Spleen (tissue), 11 donors: ENCODE results near the gene PRKCB. TPM values are rescaled to one million over a fixed set of nuclear protein-coding genes. Genes with fewer than 3 reads are reported as not detected.

Source experiments
- DNase-seq: peaks from one replicate; pipeline ENCODE4 v3.0.0-alpha.2; 2020
- H3K27ac ChIP-seq, 8 donors: fragments of 200-600 bp; sonication (generic) in 7 of 8; 1 replicate in 4 of 8; 2 replicates in 4 of 8; pipeline versions ENCODE4 v1.5.0 to v1.8.0; 2016 to 2021; ENCODE audit warnings: inconsistent platforms in 4 of 8, mild to moderate bottlenecking in 4 of 8, moderate library complexity in 1 of 8
- H3K27me3 ChIP-seq, 7 donors: fragments of 200-600 bp; sonication (generic) in 6 of 7; replicated peaks in 1 of 7; 1 replicate in 4 of 7; 2 replicates in 3 of 7; pipeline versions ENCODE4 v1.5.0 to v1.8.0; 2016 to 2021; ENCODE audit warnings: inconsistent platforms in 3 of 7, mild to moderate bottlenecking in 1 of 7
- H3K36me3 ChIP-seq, 6 donors: fragments of 200-600 bp; sonication (generic) in 5 of 6; 1 replicate in 4 of 6; 2 replicates in 2 of 6; pipeline versions ENCODE4 v1.5.0 to v1.8.0; 2016 to 2021; ENCODE audit warnings: inconsistent platforms in 2 of 6
- H3K4me1 ChIP-seq, 6 donors: fragments of 200-600 bp; sonication (generic) in 5 of 6; 1 replicate in 3 of 6; 2 replicates in 3 of 6; pipeline versions ENCODE4 v1.5.0 to v1.8.0; 2016 to 2021; ENCODE audit warnings: inconsistent platforms in 3 of 6
- H3K4me3 ChIP-seq, 8 donors: fragments of 200-600 bp; sonication (generic) in 7 of 8; 1 replicate in 4 of 8; 2 replicates in 4 of 8; pipeline versions ENCODE4 v1.5.0 to v1.8.0; 2016 to 2021; ENCODE audit warnings: inconsistent platforms in 4 of 8, mild to moderate bottlenecking in 4 of 8, moderate library complexity in 2 of 8
- H3K9me3 ChIP-seq, 8 donors: fragments of 200-600 bp; sonication (generic) in 7 of 8; 1 replicate in 4 of 8; 2 replicates in 4 of 8; pipeline versions ENCODE4 v1.5.0 to v1.8.0; 2016 to 2021; ENCODE audit warnings: inconsistent platforms in 4 of 8
- POLR2A ChIP-seq, 3 donors: fragments of 450-650 bp; IDR thresholded peaks; one replicate each; pipeline ENCODE4 v1.5.1; 2017; ENCODE audit warnings: antibody characterized with exemption in 3 of 3, mild to moderate bottlenecking in 1 of 3
- POLR2AphosphoS5 ChIP-seq, 3 donors: sonication (generic); formaldehyde crosslinking; IDR thresholded peaks; one replicate each; pipeline ENCODE4 v1.5.1; 2017; ENCODE audit warnings: antibody characterized with exemption in 3 of 3
- WGBS, 5 donors: extraction: QIAGEN DNeasy Blood & Tissue Kit in 3 of 5; methylation state at CpG; one replicate each; pipeline versions ENCODE4 v1.1.5 to v1.1.7; 2013 to 2018; 5-methylcytosine and 5-hydroxymethylcytosine counted together
- intact Hi-C: fragments of 100-400 bp; cut with DNase I; formaldehyde crosslinking; loops from one replicate; pipeline ENCODE4 v1.15.0; 2023; ENCODE audit warnings: low total_unique reads
- polyA plus RNA-seq, 3 donors: library from polyadenylated mRNA; stranded (reverse); fragments of 200-250 nt; gene quantifications; one replicate each; pipeline ENCODE4 v1.2.1, GENCODE V29; 2013
- total RNA-seq, 7 donors: library from RNA; depleted of rRNA in 3 of 7; stranded (reverse); fragments of >200 nt in 3 of 7; fragmentation: NEBNext Ultra II Directional in 4 of 7; extraction: Animal tissue kit (Norgen Biotek cat#: 25700) in 4 of 7; gene quantifications; one replicate each; pipeline versions ENCODE4 v1.1.0 to v1.2.1, GENCODE V29; 2016 to 2021
- TF ChIP-seq, protein P1 (sequence below), 11 experiments: fragments of 200-600 bp in 7 of 11; fragments of 450-650 bp in 4 of 11; sonication (generic) in 4 of 11; IDR thresholded peaks in 8 of 11; conservative IDR thresholded peaks in 3 of 11; 1 replicate in 7 of 11; 2 replicates in 4 of 11; pipeline versions ENCODE4 v1.4.0 to v1.8.0; 2016 to 2021; ENCODE audit warnings: antibody characterized with exemption in 11 of 11, inconsistent platforms in 4 of 11, mild to moderate bottlenecking in 1 of 11
- donor health status: healthy with polysubstance abuse.
- donor health status: DM: no; HTN: no; CAD: no; lungs with moderate emphysema.
- donor health status: DM: no; HTN: no; CAD: no.
- donor health status: Bipolar disorder and iron deficiency.
- donor health status: healthy.
- donor health status: DM: no; HTN: no; CAD: no.
- donor health status: DM: yes; HTN: yes; CAD: no.

PRKCB gene
- total and polyA plus RNA-seq, 10 donors, result 33.8 to 284 (median 182) TPM

DNA sequence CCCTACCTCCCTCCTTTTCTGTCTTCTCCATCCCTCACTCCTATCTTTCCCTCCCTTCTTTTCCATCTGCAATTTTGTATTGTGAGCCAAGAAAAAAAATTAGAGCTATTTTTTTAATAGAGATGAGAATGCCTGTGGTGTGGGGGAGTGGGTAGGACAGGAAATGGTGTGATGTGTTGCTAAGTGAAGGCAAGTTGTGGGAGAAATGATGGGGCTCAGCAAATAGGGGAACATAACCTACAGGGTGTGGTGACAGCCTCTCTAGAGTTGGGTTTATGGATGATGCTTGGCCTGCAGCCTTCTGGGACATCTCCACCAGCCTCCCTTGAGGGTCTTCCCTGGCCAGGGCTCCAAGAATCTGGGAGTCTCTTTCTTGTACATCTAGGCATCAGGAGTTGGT lies 257.3 kb downstream of the PRKCB start:
- Histone ChIP-seq H3K9me3 (peaks cover 0 to 23% (median 17%) of the 10 kb centered on the region in 8 donors), H3K27ac (no peak overlapping the region), H3K4me3 (no peak overlapping the region), H3K36me3 (peaks cover 0 to 94% (median 38%) of the 10 kb centered on the region in 6 donors), H3K4me1 (peaks cover 0 to 4% (median 0%) of the 10 kb centered on the region in 6 donors), H3K27me3 (no peaks in the 10 kb centered on the region)
- TF ChIP-seq POLR2AphosphoS5 (IDR thresholded peaks at IDR 0.05), result no peak
- TF ChIP-seq, protein P1, sequence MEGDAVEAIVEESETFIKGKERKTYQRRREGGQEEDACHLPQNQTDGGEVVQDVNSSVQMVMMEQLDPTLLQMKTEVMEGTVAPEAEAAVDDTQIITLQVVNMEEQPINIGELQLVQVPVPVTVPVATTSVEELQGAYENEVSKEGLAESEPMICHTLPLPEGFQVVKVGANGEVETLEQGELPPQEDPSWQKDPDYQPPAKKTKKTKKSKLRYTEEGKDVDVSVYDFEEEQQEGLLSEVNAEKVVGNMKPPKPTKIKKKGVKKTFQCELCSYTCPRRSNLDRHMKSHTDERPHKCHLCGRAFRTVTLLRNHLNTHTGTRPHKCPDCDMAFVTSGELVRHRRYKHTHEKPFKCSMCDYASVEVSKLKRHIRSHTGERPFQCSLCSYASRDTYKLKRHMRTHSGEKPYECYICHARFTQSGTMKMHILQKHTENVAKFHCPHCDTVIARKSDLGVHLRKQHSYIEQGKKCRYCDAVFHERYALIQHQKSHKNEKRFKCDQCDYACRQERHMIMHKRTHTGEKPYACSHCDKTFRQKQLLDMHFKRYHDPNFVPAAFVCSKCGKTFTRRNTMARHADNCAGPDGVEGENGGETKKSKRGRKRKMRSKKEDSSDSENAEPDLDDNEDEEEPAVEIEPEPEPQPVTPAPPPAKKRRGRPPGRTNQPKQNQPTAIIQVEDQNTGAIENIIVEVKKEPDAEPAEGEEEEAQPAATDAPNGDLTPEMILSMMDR (IDR thresholded peaks at IDR 0.05 in 8 of 11, conservative IDR thresholded peaks at IDR 0.05 in 3 of 11), result no peak
- no peak for TF ChIP-seq POLR2A (IDR thresholded peaks at IDR 0.05)
- DNase-seq, result no peak
- intact Hi-C loops, result no loop called here

DNA sequence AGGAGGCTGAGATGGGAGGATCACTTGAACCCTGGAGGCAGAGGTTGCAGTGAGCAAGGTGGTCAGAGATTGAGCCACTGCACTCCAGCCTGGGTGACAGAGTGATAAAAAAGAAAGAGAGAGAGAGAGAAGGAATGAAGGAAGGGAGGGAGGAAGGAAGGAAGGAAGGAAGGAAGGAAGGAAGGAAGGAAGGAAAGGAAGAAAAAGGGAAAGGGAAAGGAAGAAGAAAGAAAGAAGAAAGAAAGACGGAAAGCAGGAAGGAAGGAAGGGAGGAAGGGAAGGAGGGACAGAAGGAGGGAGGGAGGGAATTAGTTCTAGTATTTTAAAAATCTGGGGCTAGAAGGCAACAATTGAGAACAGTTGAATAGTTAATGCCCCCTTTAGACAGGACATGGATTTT lies 258.9 kb downstream of the PRKCB start:
- H3K27me3 ChIP-seq, result no peaks in the 10 kb centered on the region
- H3K4me1 ChIP-seq, result no peaks in the 10 kb centered on the region
- H3K4me3 ChIP-seq, result no peak overlapping the region
- no peak overlapping the region for H3K27ac ChIP-seq
- peaks cover 0 to 94% (median 42%) of the 10 kb centered on the region in 6 donors for H3K36me3 ChIP-seq
- H3K9me3 ChIP-seq, result peaks cover 0 to 21% (median 17%) of the 10 kb centered on the region in 8 donors
- intact Hi-C loops, result no loop called here
- DNase-seq, result no peak
- TF ChIP-seq POLR2AphosphoS5 (IDR thresholded peaks at IDR 0.05) (no peak), POLR2A (IDR thresholded peaks at IDR 0.05) (no peak)
- TF ChIP-seq, protein P1 (IDR thresholded peaks at IDR 0.05 in 8 of 11, conservative IDR thresholded peaks at IDR 0.05 in 3 of 11), result no peak
- WGBS, 5 donors, result 36 to 85% (median 55%) methylated on average over 1 of the region's 1 CpG; no CpG with 5 or more reads in 1 of the 5 donors

DNA sequence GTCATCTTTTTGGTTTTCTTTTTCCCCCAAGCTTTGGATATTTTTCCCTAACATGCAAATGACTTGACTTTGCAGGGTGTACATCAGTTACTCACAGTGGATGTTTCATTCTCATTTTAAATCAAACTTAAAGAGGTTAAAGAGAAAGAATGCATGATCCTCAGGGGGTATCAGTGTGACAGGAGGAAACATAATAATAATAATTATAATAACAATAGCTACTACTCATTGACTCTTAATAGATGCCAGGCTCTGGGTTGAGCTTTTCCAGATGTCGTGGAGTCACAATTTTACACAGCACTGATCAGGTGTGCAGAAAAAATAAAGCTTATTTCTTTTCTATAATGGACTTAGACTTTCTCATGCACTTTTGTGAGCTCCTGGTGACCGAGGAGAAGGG lies 263.1 kb downstream of the PRKCB start:
- Histone ChIP-seq H3K27ac (no peak overlapping the region), H3K27me3 (no peaks in the 10 kb centered on the region), H3K4me3 (no peak overlapping the region), H3K4me1 (peaks cover 0 to 4% (median 0%) of the 10 kb centered on the region in 6 donors), H3K36me3 (peaks cover 0 to 99% (median 31%) of the 10 kb centered on the region in 6 donors), H3K9me3 (no peaks in the 10 kb centered on the region)
- DNase-seq, result no peak
- intact Hi-C loops, result no loop called here
- 70 to 87% (median 73%) methylated on average over 2 of the region's 2 CpGs for WGBS, 5 donors
- TF ChIP-seq POLR2A (IDR thresholded peaks at IDR 0.05) (no peak), POLR2AphosphoS5 (IDR thresholded peaks at IDR 0.05) (no peak)
- TF ChIP-seq, protein P1 (IDR thresholded peaks at IDR 0.05 in 8 of 11, conservative IDR thresholded peaks at IDR 0.05 in 3 of 11), result no peak

DNA sequence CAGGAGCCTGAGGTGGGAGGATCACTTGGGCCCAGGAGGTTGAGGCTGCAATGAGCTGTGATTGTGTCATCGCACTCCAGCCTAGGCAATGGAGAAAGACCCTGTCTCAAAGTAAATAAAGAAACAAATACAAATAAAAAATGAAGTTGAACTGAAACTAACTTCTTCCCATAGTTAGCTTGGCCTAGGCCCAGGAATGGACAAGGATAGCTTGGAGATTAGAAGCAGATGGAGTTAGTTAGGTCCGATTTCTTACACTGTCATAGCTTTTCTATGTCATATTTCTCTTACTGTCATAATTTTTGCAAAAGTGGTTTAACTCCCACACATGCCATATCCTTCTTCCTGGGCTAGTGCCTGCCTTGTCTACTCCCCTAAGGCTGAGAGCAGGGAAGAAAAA lies 265.6 kb downstream of the PRKCB start:
- 79 to 84% (median 82%) methylated on average over 2 of the region's 2 CpGs for WGBS, 5 donors
- DNase-seq, result no peak
- H3K27ac ChIP-seq, result peak overlapping the region in 1 of 8 donors; percentile 4
- intact Hi-C loops, result no loop called here
- H3K36me3 ChIP-seq, result peaks cover 0 to 90% (median 13%) of the 10 kb centered on the region in 6 donors
- TF ChIP-seq, protein P1 (IDR thresholded peaks at IDR 0.05 in 8 of 11, conservative IDR thresholded peaks at IDR 0.05 in 3 of 11), result no peak
- TF ChIP-seq POLR2A (IDR thresholded peaks at IDR 0.05), result no peak
- no peak for TF ChIP-seq POLR2AphosphoS5 (IDR thresholded peaks at IDR 0.05)
- peaks cover 0 to 5% (median 0%) of the 10 kb centered on the region in 8 donors for H3K9me3 ChIP-seq
- H3K4me1 ChIP-seq, result peaks cover 0 to 4% (median 0%) of the 10 kb centered on the region in 6 donors
- H3K27me3 ChIP-seq, result no peaks in the 10 kb centered on the region
- H3K4me3 ChIP-seq, result no peak overlapping the region
